B cell (primary cell): Measurements from ENCODE around the gene C10orf53. TPM values are rescaled to one million over a fixed set of nuclear protein-coding genes. Genes with fewer than 3 reads are reported as not detected.

Experiments
- ATAC-seq: fragments of 200-7000 bp; cut with Tn5 transposase; one replicate; pipeline ENCODE4 v1.10.0; 2021; ENCODE audit warnings: low read depth, mild to moderate bottlenecking, moderate number of reproducible peaks, moderate library complexity
- CTCF ChIA-PET: fragments of 350-600 bp; sonication (Branson Sonifier 250); formaldehyde crosslinking; loops from one replicate; lab custom pipeline; 2021; ENCODE audit warnings: antibody characterized with exemption, inconsistent platforms; lab: Charles Lee
- POLR2A ChIA-PET: fragments of 350-600 bp; sonication (Branson Sonifier 250); formaldehyde crosslinking; loops from one replicate; lab custom pipeline; 2021; ENCODE audit warnings: antibody characterized with exemption; lab: Charles Lee
- DNase-seq: peaks from one replicate; pipeline ENCODE4 v3.0.0; 2013
- H2AFZ ChIP-seq: 2 replicates; pipeline ENCODE4 v1.6.1; 2012; ENCODE audit warnings: mild to moderate bottlenecking, low read depth, low read length; ENCODE audit not compliant: insufficient read depth, poor library complexity, severe bottlenecking
- H3K27ac ChIP-seq, 2 donors: 1 replicate in 1 of 2; 2 replicates in 1 of 2; pipeline ENCODE4 v1.5.1; 2012 to 2013; ENCODE audit warnings: low read length in 2 of 2, mild to moderate bottlenecking in 2 of 2, moderate library complexity in 1 of 2
- H3K27me3 ChIP-seq, 4 experiments: fragments of 200-600 bp in 1 of 4; sonication (generic) in 1 of 4; replicated peaks in 1 of 4; 1 replicate in 2 of 4; 2 replicates in 2 of 4; pipeline versions ENCODE4 v1.6.1 to v1.7.0; 2013 to 2016; ENCODE audit warnings: low read length in 3 of 4, mild to moderate bottlenecking in 2 of 4, mixed read lengths in 1 of 4, moderate library complexity in 1 of 4; ENCODE audit not compliant: insufficient read depth in 4 of 4, control insufficient read depth in 3 of 4; ENCODE audit errors: control extremely low read depth in 1 of 4
- H3K36me3 ChIP-seq, 2 experiments: replicated peaks in 1 of 2; 1 replicate in 1 of 2; 2 replicates in 1 of 2; pipeline versions ENCODE4 v1.6.1 to v1.7.1; 2013; ENCODE audit warnings: low read length in 1 of 2; ENCODE audit not compliant: insufficient read depth in 2 of 2, control insufficient read depth in 1 of 2; ENCODE audit errors: control extremely low read depth in 1 of 2, extremely low read depth in 1 of 2
- H3K4me1 ChIP-seq, 2 donors: fragments of 200-600 bp in 1 of 2; sonication (generic) in 1 of 2; 1 replicate in 1 of 2; 2 replicates in 1 of 2; pipeline versions ENCODE4 v1.5.1 to v1.6.1; 2013 to 2017; ENCODE audit warnings: low read length in 2 of 2; ENCODE audit not compliant: control insufficient read depth in 2 of 2, insufficient read depth in 2 of 2
- H3K4me2 ChIP-seq: replicated peaks from 2 replicates; pipeline ENCODE3; 2012; ENCODE audit warnings: mild to moderate bottlenecking, low read depth, low read length; ENCODE audit not compliant: poor library complexity, severe bottlenecking
- H3K4me3 ChIP-seq, 5 experiments: fragments of 200-600 bp in 1 of 5; sonication (generic) in 1 of 5; 1 replicate in 3 of 5; 2 replicates in 2 of 5; pipeline versions ENCODE4 v1.5.1 to v1.7.0; 2011 to 2016; ENCODE audit warnings: low read length in 4 of 5, mild to moderate bottlenecking in 4 of 5, low read depth in 2 of 5, control low read depth in 1 of 5, moderate library complexity in 1 of 5; ENCODE audit not compliant: insufficient read depth in 1 of 5; ENCODE audit errors: control extremely low read depth in 1 of 5, extremely low read depth in 1 of 5
- H3K79me2 ChIP-seq: fragments of 200-600 bp; sonication (generic); one replicate; pipeline ENCODE4 v1.6.0; 2016; ENCODE audit warnings: low read length; ENCODE audit not compliant: control insufficient read depth, insufficient read depth
- H3K9ac ChIP-seq: fragments of 200-600 bp; sonication (generic); 2 replicates; pipeline ENCODE4 v1.6.1; 2017; ENCODE audit warnings: mild to moderate bottlenecking, low read length, moderate library complexity
- H3K9me3 ChIP-seq, 3 donors: one replicate each; pipeline versions ENCODE4 v1.6.1 to v1.7.1; 2013; ENCODE audit warnings: low read length in 2 of 3; ENCODE audit not compliant: control insufficient read depth in 2 of 3, insufficient read depth in 1 of 3; ENCODE audit errors: control extremely low read depth in 1 of 3
- H4K20me1 ChIP-seq: 2 replicates; pipeline ENCODE4 v1.6.0; 2012; ENCODE audit warnings: mild to moderate bottlenecking, low read length; ENCODE audit not compliant: insufficient read depth, control insufficient read depth, poor library complexity, severe bottlenecking
- H3K27ac Mint-ChIP-seq: one replicate; pipeline ENCODE4 v1.8.0; 2021; ENCODE audit warnings: mixed read lengths
- H3K27me3 Mint-ChIP-seq: one replicate; pipeline ENCODE4 v1.8.0; 2021; ENCODE audit warnings: mixed read lengths
- H3K4me1 Mint-ChIP-seq: one replicate; pipeline ENCODE4 v1.8.0; 2021; ENCODE audit warnings: mixed read lengths
- H3K4me3 Mint-ChIP-seq: one replicate; pipeline ENCODE4 v1.8.0; 2021; ENCODE audit warnings: mixed read lengths
- H3K9me3 Mint-ChIP-seq: one replicate; pipeline ENCODE4 v1.8.0; 2022; ENCODE audit warnings: mixed read lengths; ENCODE audit not compliant: insufficient read depth
- EZH2 ChIP-seq: IDR thresholded peaks from 2 replicates; pipeline ENCODE4 v1.6.1; 2012; ENCODE audit warnings: borderline replicate concordance, low read depth, mild to moderate bottlenecking, moderate library complexity, low read length; ENCODE audit not compliant: insufficient read depth, poor library complexity, severe bottlenecking
- WGBS: methylation state at CpG from one replicate; pipeline ENCODE4 v1.1.5; 2013; ENCODE audit warnings: missing lambda C conversion rate; ENCODE audit not compliant: insufficient coverage; 5-methylcytosine and 5-hydroxymethylcytosine counted together
- intact Hi-C: fragments of 100-400 bp; cut with micrococcal nuclease; formaldehyde crosslinking; loops from one replicate; pipeline ENCODE4 v1.10.0; 2022
- polyA plus RNA-seq: library from polyadenylated mRNA; depleted of rRNA; stranded (reverse); fragments of >200 nt; gene quantifications from 2 replicates; pipeline ENCODE4 v1.2.3, GENCODE V29; 2012
- total RNA-seq, 2 donors: library from RNA; stranded (reverse); fragments of 120-200 nt in 1 of 2; gene quantifications; 1 replicate in 1 of 2; 2 replicates in 1 of 2; pipeline versions ENCODE4 v1.2.3 to v1.2.4, GENCODE V29; 2013 to 2022
- TF ChIP-seq, protein P1 (sequence below): fragments of 200-600 bp; IDR thresholded peaks from one replicate; pipeline ENCODE4 v1.8.0; 2022; ENCODE audit warnings: antibody characterized with exemption, mild to moderate bottlenecking

Gene C10orf53
- total and polyA plus RNA-seq, 2 donors (not counting 1 experiment from before 2014, with no cell fraction given) = not detected

DNA sequence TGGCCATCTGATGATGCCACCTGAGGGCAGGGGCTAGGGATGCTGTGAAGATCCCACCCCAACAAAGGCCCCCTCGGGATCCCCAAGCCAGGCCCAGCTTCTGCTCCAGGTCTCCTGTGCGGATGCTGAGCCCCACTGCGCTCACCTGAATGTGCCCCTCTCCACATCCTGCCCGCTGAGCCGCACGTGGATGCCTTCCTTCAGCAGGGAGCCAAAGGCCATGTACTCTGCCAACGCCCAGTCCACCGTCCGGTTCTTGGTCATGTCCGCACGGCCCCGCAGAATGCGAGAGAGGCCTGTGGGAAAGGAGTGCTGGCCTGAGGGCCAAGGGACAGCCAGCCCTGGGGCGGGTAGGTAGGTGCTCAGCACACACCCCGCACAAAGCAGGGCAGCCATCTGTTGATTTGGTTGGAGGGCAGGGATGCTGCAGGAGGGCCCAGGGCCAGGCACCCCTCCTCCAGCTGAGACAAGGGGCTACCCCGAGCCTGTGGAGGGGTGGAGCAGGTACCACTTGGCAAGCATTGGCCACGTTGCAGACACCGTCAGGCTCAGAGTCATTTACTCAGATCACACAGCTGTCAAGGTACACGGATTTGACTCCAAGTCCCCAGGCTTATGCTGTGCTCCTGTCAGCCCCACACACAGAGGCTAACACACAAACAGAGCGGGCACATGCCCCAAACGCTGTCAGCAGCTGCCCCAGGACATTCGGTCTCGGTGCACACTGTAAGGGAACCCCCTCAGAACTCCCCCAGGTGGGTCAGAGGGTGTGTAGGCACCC, 63.4 kb downstream of the C10orf53 start:
- 94% methylated on average over 22 of the region's 23 CpGs for WGBS
- Histone ChIP-seq H3K4me2 (no peak overlapping the region), H3K79me2 (no peaks in the 10 kb centered on the region), H3K27ac (no peak overlapping the region), H4K20me1 (no peaks in the 10 kb centered on the region), H3K36me3 (no peaks in the 10 kb centered on the region), H3K4me1 (no peaks in the 10 kb centered on the region), H3K9me3 (no peaks in the 10 kb centered on the region), H2AFZ (no peak overlapping the region), H3K4me3 (no peak overlapping the region), H3K27me3 (no peaks in the 10 kb centered on the region), H3K9ac (no peak overlapping the region)
- Mint-ChIP-seq H3K4me1 (no peaks in the 10 kb centered on the region), H3K4me3 (no peak overlapping the region), H3K9me3 (no peaks in the 10 kb centered on the region), H3K27ac (no peak overlapping the region), H3K27me3 (peaks cover 7% of the 10 kb centered on the region)
- TF ChIP-seq, protein P1, sequence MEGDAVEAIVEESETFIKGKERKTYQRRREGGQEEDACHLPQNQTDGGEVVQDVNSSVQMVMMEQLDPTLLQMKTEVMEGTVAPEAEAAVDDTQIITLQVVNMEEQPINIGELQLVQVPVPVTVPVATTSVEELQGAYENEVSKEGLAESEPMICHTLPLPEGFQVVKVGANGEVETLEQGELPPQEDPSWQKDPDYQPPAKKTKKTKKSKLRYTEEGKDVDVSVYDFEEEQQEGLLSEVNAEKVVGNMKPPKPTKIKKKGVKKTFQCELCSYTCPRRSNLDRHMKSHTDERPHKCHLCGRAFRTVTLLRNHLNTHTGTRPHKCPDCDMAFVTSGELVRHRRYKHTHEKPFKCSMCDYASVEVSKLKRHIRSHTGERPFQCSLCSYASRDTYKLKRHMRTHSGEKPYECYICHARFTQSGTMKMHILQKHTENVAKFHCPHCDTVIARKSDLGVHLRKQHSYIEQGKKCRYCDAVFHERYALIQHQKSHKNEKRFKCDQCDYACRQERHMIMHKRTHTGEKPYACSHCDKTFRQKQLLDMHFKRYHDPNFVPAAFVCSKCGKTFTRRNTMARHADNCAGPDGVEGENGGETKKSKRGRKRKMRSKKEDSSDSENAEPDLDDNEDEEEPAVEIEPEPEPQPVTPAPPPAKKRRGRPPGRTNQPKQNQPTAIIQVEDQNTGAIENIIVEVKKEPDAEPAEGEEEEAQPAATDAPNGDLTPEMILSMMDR = no peak
- TF ChIP-seq EZH2 = no peak
- no peak for DNase-seq
- intact Hi-C loops = no loop called here
- no peak for ATAC-seq
- POLR2A ChIA-PET = no interaction called here
- CTCF ChIA-PET = no interaction called here

DNA sequence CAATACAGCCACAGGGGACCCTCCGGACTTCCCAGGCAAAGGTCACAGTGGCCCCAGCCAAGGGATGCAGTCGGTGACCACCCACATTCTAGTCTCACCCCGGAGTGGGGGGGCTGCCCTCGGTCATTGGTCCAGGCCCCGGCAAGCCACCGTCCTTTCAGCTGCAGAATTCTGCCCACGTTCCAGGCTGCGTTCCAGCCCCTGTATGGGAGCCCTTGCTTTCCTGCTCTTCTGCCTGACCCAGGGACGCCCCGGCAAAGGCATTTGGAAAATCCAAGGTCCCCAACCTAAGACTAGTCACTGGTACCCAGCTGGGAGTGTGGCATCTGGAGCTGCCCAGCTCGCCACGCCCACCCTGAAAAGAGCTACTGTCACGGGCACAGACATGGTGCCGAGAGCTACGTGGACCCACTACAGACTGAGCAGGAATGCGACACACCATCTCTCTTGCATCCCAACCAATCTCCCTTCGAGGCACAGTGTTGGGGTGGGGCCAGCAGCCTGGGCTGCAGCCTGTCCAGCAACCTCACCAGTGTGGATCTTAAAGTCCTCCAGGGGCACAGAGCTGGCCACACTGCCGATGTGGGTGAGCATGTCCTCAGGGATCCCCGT, 64.1 kb downstream of the C10orf53 start:
- POLR2A ChIA-PET = no interaction called here
- H3K27me3 Mint-ChIP-seq = peaks cover 7% of the 10 kb centered on the region
- WGBS = 91% methylated on average over 19 of the region's 19 CpGs

More for the DNA sequence above, 64.1 kb downstream of the C10orf53 start:
- no peak overlapping the region for H3K4me3 ChIP-seq
- H3K27ac ChIP-seq = no peak overlapping the region
- intact Hi-C loops = no loop called here
- Mint-ChIP-seq H3K27ac (no peak overlapping the region), H3K4me3 (no peak overlapping the region), H3K4me1 (no peaks in the 10 kb centered on the region), H3K9me3 (no peaks in the 10 kb centered on the region)
- H3K79me2 ChIP-seq = no peaks in the 10 kb centered on the region
- CTCF ChIA-PET = no interaction called here
- ATAC-seq = no peak
- H4K20me1 ChIP-seq = no peaks in the 10 kb centered on the region
- no peak overlapping the region for H3K9ac ChIP-seq
- no peaks in the 10 kb centered on the region for H3K4me1 ChIP-seq
- no peaks in the 10 kb centered on the region for H3K36me3 ChIP-seq
- no peaks in the 10 kb centered on the region for H3K9me3 ChIP-seq
- no peaks in the 10 kb centered on the region for H3K27me3 ChIP-seq
- no peak for DNase-seq
- TF ChIP-seq, protein P1 = no peak
- no peak for TF ChIP-seq EZH2
- no peak overlapping the region for H2AFZ ChIP-seq
- no peak overlapping the region for H3K4me2 ChIP-seq
